ENCODE data around the gene JOSD1. TPM values are rescaled to one million over a fixed set of nuclear protein-coding genes. Genes with fewer than 3 reads are reported as not detected.

The JOSD1 gene
- total and polyA plus RNA-seq, 12 donors: 9.6 to 37.3 (median 21.8) TPM

DNA sequence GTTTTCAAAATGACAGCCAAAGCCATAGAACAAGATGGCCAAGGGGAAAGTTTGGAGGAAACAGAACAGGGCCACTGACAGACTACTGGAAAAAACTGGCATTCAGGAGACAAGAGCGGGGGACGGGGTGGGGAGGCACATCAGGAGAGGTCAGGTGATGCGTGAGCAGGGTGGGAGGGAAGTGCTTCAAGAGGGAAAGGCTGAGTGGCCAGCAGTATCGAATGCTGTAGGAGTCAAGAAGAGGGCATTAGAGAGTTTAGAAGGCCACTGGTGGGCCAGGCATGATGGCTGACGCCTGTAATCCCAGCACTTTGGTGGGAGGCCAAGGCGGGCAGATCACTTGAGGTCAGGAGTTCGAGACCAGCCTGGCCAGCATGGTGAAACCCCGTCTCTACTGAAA is 13.2 kb upstream of the JOSD1 start:
- Histone ChIP-seq H3K36me3 (peaks cover 0 to 80% (median 22%) of the 10 kb centered on the region in 9 donors), H3K4me1 (peaks cover 3 to 66% (median 53%) of the 10 kb centered on the region in 9 donors)

DNA sequence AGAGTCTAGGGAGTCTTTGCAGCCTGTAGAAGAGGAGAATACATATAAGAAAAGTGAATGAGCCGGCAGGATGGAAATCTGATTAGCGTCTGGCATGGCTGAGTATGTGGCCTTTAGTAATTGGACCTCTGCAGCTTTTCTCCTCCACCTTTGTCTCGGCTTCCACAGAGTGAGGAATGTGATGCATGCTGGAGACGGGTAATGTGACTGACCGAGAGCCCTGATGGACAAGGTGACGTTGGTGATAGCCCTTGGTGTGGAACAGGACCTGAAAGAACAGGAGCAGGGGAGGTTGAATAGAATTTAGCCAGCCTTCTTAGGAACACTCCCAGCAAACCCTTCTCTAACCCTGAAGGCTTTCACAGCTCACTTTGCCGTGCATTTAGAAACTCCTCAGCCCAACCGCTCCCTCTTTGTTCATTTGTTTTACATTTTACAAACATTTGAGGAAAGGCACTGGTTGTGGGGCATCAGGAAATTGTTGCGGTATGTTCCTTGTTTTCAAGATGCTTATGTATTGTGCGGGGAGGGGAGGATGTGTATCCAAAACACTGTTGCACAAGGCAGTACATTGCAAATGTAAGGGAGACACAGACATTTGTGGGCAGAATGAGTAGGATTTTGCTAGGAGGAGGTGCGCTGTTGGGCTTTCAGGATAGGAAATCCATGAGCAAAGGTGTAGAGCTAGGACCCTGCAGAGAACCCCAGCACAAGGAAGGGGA is 11.9 kb upstream of the JOSD1 start:
- intact Hi-C loops (cut with DNase I): no loop called here
- H3K36me3 ChIP-seq: peaks cover 0 to 68% (median 22%) of the 10 kb centered on the region in 9 donors
- H3K4me3 ChIP-seq: no peak overlapping the region
- no peak overlapping the region for H3K27ac ChIP-seq
- H3K27me3 ChIP-seq: no peaks in the 10 kb centered on the region
- DNase-seq (no peak), ATAC-seq (no peak)
- no peaks in the 10 kb centered on the region for H3K9me3 ChIP-seq
- peaks cover 3 to 69% (median 59%) of the 10 kb centered on the region in 9 donors for H3K4me1 ChIP-seq
- 62 to 76% methylated on average over 11 of the region's 11 CpGs for WGBS, 2 donors
- TF ChIP-seq, protein P1, sequence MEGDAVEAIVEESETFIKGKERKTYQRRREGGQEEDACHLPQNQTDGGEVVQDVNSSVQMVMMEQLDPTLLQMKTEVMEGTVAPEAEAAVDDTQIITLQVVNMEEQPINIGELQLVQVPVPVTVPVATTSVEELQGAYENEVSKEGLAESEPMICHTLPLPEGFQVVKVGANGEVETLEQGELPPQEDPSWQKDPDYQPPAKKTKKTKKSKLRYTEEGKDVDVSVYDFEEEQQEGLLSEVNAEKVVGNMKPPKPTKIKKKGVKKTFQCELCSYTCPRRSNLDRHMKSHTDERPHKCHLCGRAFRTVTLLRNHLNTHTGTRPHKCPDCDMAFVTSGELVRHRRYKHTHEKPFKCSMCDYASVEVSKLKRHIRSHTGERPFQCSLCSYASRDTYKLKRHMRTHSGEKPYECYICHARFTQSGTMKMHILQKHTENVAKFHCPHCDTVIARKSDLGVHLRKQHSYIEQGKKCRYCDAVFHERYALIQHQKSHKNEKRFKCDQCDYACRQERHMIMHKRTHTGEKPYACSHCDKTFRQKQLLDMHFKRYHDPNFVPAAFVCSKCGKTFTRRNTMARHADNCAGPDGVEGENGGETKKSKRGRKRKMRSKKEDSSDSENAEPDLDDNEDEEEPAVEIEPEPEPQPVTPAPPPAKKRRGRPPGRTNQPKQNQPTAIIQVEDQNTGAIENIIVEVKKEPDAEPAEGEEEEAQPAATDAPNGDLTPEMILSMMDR (IDR thresholded peaks at IDR 0.05): no peak

More for the DNA sequence above, 13.2 kb upstream of the JOSD1 start:
- no peak for DNase-seq
- H3K4me3 ChIP-seq: no peak overlapping the region
- 70 to 83% methylated on average over 8 of the region's 8 CpGs for WGBS, 2 donors
- ATAC-seq: no peak
- TF ChIP-seq, protein P1 (IDR thresholded peaks at IDR 0.05): no peak
- H3K27me3 ChIP-seq: no peaks in the 10 kb centered on the region
- H3K9me3 ChIP-seq: no peaks in the 10 kb centered on the region
- no peak overlapping the region for H3K27ac ChIP-seq
- intact Hi-C loops (cut with DNase I): no loop called here

DNA sequence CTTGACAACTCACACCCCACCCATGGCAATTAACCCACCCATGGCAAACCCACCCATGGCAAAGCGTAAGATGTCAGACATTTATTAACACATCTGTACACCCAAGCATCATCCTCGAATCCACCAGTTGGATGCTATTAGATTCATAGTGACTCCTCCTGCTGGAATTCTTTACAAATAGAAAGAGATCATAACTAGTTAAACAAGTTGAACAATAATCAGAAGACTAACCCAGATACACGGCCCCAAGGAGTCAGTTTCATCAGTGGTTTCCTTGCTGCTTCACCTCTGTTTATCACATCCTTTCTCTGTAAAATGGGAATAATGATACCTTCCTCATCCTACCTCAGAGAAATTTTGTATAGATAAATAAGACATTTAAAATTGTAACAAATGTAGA is 10.1 kb upstream of the JOSD1 start:
- TF ChIP-seq, protein P1 (IDR thresholded peaks at IDR 0.05): no peak
- WGBS, 2 donors: 84 to 92% methylated on average over 3 of the region's 3 CpGs
- DNase-seq (no peak), ATAC-seq (no peak)
- peaks cover 0 to 50% (median 7%) of the 10 kb centered on the region in 9 donors for H3K36me3 ChIP-seq
- no peaks in the 10 kb centered on the region for H3K9me3 ChIP-seq
- peaks cover 6 to 81% (median 71%) of the 10 kb centered on the region in 9 donors for H3K4me1 ChIP-seq
- H3K27me3 ChIP-seq: no peaks in the 10 kb centered on the region
- intact Hi-C loops (cut with DNase I): no loop called here
- H3K4me3 ChIP-seq: no peak overlapping the region
- no peak overlapping the region for H3K27ac ChIP-seq

DNA sequence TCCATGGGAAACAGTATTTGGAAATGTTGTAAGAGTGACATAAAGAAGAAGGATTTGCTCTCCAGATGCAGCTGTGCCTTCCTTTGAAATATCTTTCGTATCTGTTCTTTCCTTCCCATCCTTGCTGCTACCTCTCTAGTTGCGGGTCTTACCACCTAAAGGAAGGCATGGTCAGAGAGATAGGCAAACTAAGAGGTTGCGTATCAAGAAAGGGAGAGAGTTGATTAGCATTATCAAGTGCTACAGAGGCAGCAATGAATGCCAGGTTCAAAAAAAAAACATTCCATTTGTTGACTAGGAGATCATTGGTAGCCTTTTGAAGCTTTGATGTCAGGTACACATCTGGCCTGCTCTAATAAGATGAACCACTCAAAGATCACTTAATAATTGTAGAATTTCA is 9.6 kb upstream of the JOSD1 start:
- DNase-seq (no peak), ATAC-seq (no peak)
- Histone ChIP-seq H3K9me3 (no peaks in the 10 kb centered on the region), H3K36me3 (peaks cover 0 to 45% (median 7%) of the 10 kb centered on the region in 9 donors), H3K27me3 (no peaks in the 10 kb centered on the region), H3K27ac (peak overlapping the region in 1 of 10 donors; percentile 38), H3K4me1 (peaks cover 6 to 78% (median 70%) of the 10 kb centered on the region in 9 donors), H3K4me3 (no peak overlapping the region)
- WGBS, 2 donors: 85 to 90% methylated on average over 3 of the region's 3 CpGs
- intact Hi-C loops (cut with DNase I): no loop called here
- TF ChIP-seq, protein P1 (IDR thresholded peaks at IDR 0.05): no peak

Measured in heart right ventricle (tissue), 16 donors.